Panc1 (cell line): ENCODE measurements around the gene PCCA.

Source experiments
- CTCF ChIP-seq: fragments of 450-650 bp; IDR thresholded peaks from 2 replicates; pipeline ENCODE4 v1.5.1; 2017; ENCODE audit warnings: mild to moderate bottlenecking
- POLR2AphosphoS5 ChIP-seq: IDR thresholded peaks from 2 replicates; pipeline ENCODE4 v1.6.1; 2012; ENCODE audit warnings: mild to moderate bottlenecking, low read depth, low read length, moderate library complexity
- REST ChIP-seq, 2 experiments: IDR thresholded peaks; 2 replicates each; pipeline ENCODE4 v1.6.1; 2011 to 2012; ENCODE audit warnings: low read depth in 2 of 2, control low read depth in 1 of 2, low read length in 1 of 2, mild to moderate bottlenecking in 1 of 2, moderate library complexity in 1 of 2; ENCODE audit not compliant: insufficient read depth in 1 of 2
- SIN3A ChIP-seq: IDR thresholded peaks from 2 replicates; pipeline ENCODE4 v1.6.1; 2012; ENCODE audit warnings: low read depth, mild to moderate bottlenecking, low read length, moderate library complexity, borderline replicate concordance; ENCODE audit not compliant: insufficient read depth
- TCF7L2 ChIP-seq: IDR thresholded peaks from 2 replicates; pipeline ENCODE4 v1.6.1; 2011; ENCODE audit warnings: mild to moderate bottlenecking, low read depth, low read length, inconsistent platforms

- TF ChIP-seq CTCF (no peak), TCF7L2 (no peak), POLR2AphosphoS5 (no peak), SIN3A (no peak), REST (IDR thresholded peaks at IDR 0.05; ENCODE audit: insufficient read depth in 1 of 2, low read depth in 2 of 2, low read length in 1 of 2) (no peak)
Observed at GRCh38 chr13:100208626-100209025, 119.7 kb downstream of the PCCA start.
